Adrenal gland (tissue), 12 donors: ENCODE data around the gene ZC3H7A. TPM values are rescaled to one million over a fixed set of nuclear protein-coding genes. Genes with fewer than 3 reads are reported as not detected.

ENCODE experiments used
- DNase-seq, 7 donors: peaks; one replicate each; pipeline ENCODE4 v3.0.0-alpha.2; 2019 to 2020
- H3K27ac ChIP-seq, 5 donors: fragments of 200-600 bp; sonication (generic) in 4 of 5; 1 replicate in 3 of 5; 2 replicates in 2 of 5; pipeline versions ENCODE4 v1.5.1 to v1.8.0; 2016 to 2020; ENCODE audit warnings: mild to moderate bottlenecking in 1 of 5
- H3K27me3 ChIP-seq: fragments of 200-600 bp; 2 replicates; pipeline ENCODE4 v1.8.0; 2021
- H3K36me3 ChIP-seq, 2 donors: fragments of 200-600 bp; replicated peaks in 1 of 2; 1 replicate in 1 of 2; 2 replicates in 1 of 2; pipeline versions ENCODE4 v1.5.1 to v1.8.0; 2018 to 2022
- H3K4me1 ChIP-seq, 2 donors: fragments of 200-600 bp; replicated peaks in 1 of 2; 1 replicate in 1 of 2; 2 replicates in 1 of 2; pipeline versions ENCODE4 v1.5.1 to v1.8.0; 2018 to 2021
- H3K4me3 ChIP-seq, 4 donors: fragments of 200-600 bp; sonication (generic) in 3 of 4; one replicate each; pipeline ENCODE4 v1.5.1; 2016 to 2018
- H3K9me3 ChIP-seq, 3 donors: fragments of 200-600 bp; sonication (generic) in 1 of 3; replicated peaks in 1 of 3; 1 replicate in 2 of 3; 2 replicates in 1 of 3; pipeline versions ENCODE4 v1.5.1 to v1.8.0; 2016 to 2021
- POLR2A ChIP-seq, 2 donors: fragments of 450-650 bp; IDR thresholded peaks; one replicate each; pipeline ENCODE4 v1.6.1; 2017; ENCODE audit warnings: antibody characterized with exemption in 2 of 2, mild to moderate bottlenecking in 2 of 2, moderate library complexity in 1 of 2
- WGBS, 4 donors: extraction: QIAGEN DNeasy Blood & Tissue Kit in 2 of 4; methylation state at CpG; one replicate each; pipeline versions ENCODE4 v1.1.5 to v1.1.7; 2013 to 2017; 5-methylcytosine and 5-hydroxymethylcytosine counted together
- intact Hi-C, 2 donors: fragments of 100-400 bp; cut with DNase I; formaldehyde crosslinking; loops; one replicate each; pipeline versions ENCODE4 v1.14.1 to v1.15.0; 2022 to 2023
- polyA plus RNA-seq, 3 donors: library from polyadenylated mRNA; stranded (reverse); fragments of 200-250 nt in 2 of 3; fragments of 350-450 nt in 1 of 3; fragmentation: Illumina TruSeq in 1 of 3; extraction: RNeasy Lipid Tissue Mini Kit (QIAGEN cat#74804) in 1 of 3; gene quantifications; one replicate each; pipeline ENCODE4 v1.2.3, GENCODE V29; 2013 to 2014
- total RNA-seq, 9 donors: library from RNA; depleted of rRNA in 4 of 9; stranded (reverse); fragments of >200 nt in 4 of 9; fragments of 120-200 nt in 1 of 9; fragmentation: NEBNext Ultra II Directional in 1 of 9; extraction: Animal tissue kit (Norgen Biotek cat#: 25700) in 1 of 9; gene quantifications; one replicate each; pipeline versions ENCODE4 v1.1.0 to v1.2.4, GENCODE V29; 2013 to 2023
- TF ChIP-seq, protein P1 (sequence below), 6 experiments: fragments of 450-650 bp in 4 of 6; fragments of 200-600 bp in 2 of 6; sonication (generic) in 1 of 6; IDR thresholded peaks; 1 replicate in 5 of 6; 2 replicates in 1 of 6; pipeline versions ENCODE4 v1.5.1 to v1.8.0; 2016 to 2021; ENCODE audit warnings: antibody characterized with exemption in 6 of 6, mild to moderate bottlenecking in 2 of 6, moderate library complexity in 1 of 6
- donor health status: healthy with polysubstance abuse.
- donor health status: Bipolar disorder and iron deficiency.
- donor health status: DM: yes; HTN: yes; CAD: no.
- donor health status: DM: no; HTN: no; CAD: no.
- donor health status: DM: no; HTN: no; CAD: no.
- donor health status: DM: yes; HTN: yes; CAD: no.

ZC3H7A gene
- total and polyA plus RNA-seq, 12 donors = 31.1 to 83.9 (median 43.0) TPM

- intact Hi-C loops = loop anchor here (5.0 to 10.0 kb wide), 3 partner anchors 74 to 322 kb away; no protein-coding TSS in a partner anchor
- Histone ChIP-seq H3K27me3 (no peaks in the 10 kb centered on the region), H3K4me3 (no peak overlapping the region), H3K36me3 (peaks cover 0 to 23% of the 10 kb centered on the region in 2 donors), H3K4me1 (no peaks in the 10 kb centered on the region), H3K9me3 (no peaks in the 10 kb centered on the region), H3K27ac (no peak overlapping the region)
- no peak for DNase-seq
- no peak for TF ChIP-seq POLR2A (IDR thresholded peaks at IDR 0.05)
- TF ChIP-seq, protein P1, sequence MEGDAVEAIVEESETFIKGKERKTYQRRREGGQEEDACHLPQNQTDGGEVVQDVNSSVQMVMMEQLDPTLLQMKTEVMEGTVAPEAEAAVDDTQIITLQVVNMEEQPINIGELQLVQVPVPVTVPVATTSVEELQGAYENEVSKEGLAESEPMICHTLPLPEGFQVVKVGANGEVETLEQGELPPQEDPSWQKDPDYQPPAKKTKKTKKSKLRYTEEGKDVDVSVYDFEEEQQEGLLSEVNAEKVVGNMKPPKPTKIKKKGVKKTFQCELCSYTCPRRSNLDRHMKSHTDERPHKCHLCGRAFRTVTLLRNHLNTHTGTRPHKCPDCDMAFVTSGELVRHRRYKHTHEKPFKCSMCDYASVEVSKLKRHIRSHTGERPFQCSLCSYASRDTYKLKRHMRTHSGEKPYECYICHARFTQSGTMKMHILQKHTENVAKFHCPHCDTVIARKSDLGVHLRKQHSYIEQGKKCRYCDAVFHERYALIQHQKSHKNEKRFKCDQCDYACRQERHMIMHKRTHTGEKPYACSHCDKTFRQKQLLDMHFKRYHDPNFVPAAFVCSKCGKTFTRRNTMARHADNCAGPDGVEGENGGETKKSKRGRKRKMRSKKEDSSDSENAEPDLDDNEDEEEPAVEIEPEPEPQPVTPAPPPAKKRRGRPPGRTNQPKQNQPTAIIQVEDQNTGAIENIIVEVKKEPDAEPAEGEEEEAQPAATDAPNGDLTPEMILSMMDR (IDR thresholded peaks at IDR 0.05) = no peak
Observed at GRCh38 chr16:11719171-11719570, 77.9 kb downstream of the ZC3H7A start.

DNA sequence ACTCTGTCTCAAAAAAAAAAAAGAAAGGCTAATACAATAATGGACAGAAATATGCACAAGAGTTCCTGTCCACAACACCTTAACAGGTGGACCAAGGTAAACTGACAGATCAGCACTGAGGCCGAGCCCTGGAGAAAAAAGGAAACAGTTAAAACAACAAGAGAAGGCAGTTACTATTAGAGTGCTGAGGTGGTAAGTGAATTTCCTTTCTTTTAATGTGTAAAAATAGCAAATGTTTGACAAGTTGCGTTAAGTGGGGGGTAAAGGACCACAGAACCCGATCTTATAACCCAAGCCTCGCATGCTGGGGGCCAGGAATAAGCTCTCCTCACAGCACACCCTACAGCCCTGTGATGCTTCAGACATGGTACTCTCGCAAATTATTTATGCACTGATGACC is 79.2 kb downstream of the ZC3H7A start:
- 66 to 87% (median 82%) methylated on average over 5 of the region's 5 CpGs for WGBS, 4 donors
- intact Hi-C loops = loop anchor here (5.0 to 10.0 kb wide), 3 partner anchors 73 to 321 kb away; no protein-coding TSS in a partner anchor

DNA sequence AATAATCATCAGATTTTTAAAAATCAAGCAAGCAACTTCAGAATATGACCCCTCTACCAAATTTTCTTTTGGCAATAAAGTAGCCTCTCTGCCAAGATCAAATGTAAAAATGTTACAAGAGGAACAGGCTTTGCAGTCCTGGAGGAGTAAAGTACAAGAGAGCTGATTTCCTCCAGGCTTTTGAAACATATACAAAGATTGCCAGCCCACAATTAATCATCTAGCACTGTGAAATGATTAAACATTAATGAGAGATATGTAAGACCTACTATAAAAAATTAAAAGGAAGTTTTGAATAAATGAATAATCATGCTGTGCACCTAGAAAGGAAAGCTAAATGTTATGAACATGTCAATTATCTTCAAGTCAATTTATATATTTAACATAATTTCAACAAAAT is 80.7 kb downstream of the ZC3H7A start:
- TF ChIP-seq POLR2A (IDR thresholded peaks at IDR 0.05) = no peak
- TF ChIP-seq, protein P1 (IDR thresholded peaks at IDR 0.05) = no peak
- H3K27ac ChIP-seq = no peak overlapping the region

More for the DNA sequence above, 79.2 kb downstream of the ZC3H7A start:
- Histone ChIP-seq H3K9me3 (no peaks in the 10 kb centered on the region), H3K4me1 (no peaks in the 10 kb centered on the region), H3K36me3 (peaks cover 0 to 25% of the 10 kb centered on the region in 2 donors), H3K27ac (no peak overlapping the region), H3K27me3 (no peaks in the 10 kb centered on the region), H3K4me3 (no peak overlapping the region)
- DNase-seq = no peak
- TF ChIP-seq, protein P1 (IDR thresholded peaks at IDR 0.05) = no peak
- no peak for TF ChIP-seq POLR2A (IDR thresholded peaks at IDR 0.05)

DNA sequence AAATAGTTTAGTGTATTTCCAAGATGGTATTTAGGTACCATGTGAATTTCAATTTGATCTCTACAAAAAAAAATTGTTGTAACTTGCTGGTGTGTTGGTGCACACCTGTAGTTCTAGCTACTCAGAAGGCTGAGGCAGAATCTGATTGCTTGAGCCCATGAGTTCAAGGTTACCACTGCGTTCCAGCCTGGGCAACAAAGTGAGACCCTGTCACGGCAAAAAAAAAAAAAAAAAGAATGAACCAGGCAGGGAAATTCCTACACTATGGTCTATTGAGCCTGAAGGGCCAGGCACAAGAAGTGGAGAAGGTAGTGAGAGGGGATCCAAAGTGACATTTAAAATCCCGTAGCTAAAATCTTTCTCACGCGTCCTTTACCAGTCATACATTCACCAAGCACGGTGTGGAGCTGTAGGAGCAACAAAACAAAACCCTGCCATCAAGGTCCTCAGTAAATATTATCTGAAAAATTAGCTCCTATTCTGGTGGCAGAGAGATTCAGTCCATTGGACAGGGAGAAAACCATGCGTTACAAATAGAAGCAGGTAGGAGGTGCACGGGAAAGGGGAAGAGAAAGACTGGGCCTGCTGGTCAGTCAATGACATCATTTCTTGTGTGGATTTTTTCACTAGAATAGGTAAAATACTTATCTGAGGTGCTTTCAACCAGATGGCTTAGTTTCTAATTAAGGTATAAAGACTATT is 81.7 kb downstream of the ZC3H7A start:
- DNase-seq = no peak
- intact Hi-C loops = loop anchor here (5.0 to 10.0 kb wide), 3 partner anchors 71 to 318 kb away; no protein-coding TSS in a partner anchor
- Histone ChIP-seq H3K9me3 (no peaks in the 10 kb centered on the region), H3K4me3 (no peak overlapping the region), H3K36me3 (peaks cover 0 to 27% of the 10 kb centered on the region in 2 donors), H3K27ac (no peak overlapping the region), H3K4me1 (peaks cover 0 to 3% of the 10 kb centered on the region in 2 donors), H3K27me3 (no peaks in the 10 kb centered on the region)
- no peak for TF ChIP-seq POLR2A (IDR thresholded peaks at IDR 0.05)
- TF ChIP-seq, protein P1 (IDR thresholded peaks at IDR 0.05) = no peak
- WGBS, 4 donors = 68 to 76% (median 74%) methylated on average over 8 of the region's 8 CpGs

More for the DNA sequence above, 80.7 kb downstream of the ZC3H7A start:
- H3K27me3 ChIP-seq = no peaks in the 10 kb centered on the region
- peaks cover 0 to 27% of the 10 kb centered on the region in 2 donors for H3K36me3 ChIP-seq
- no peak overlapping the region for H3K4me3 ChIP-seq
- no peaks in the 10 kb centered on the region for H3K4me1 ChIP-seq
- intact Hi-C loops = loop anchor here (5.0 to 10.0 kb wide), 3 partner anchors 72 to 319 kb away; no protein-coding TSS in a partner anchor
- no peaks in the 10 kb centered on the region for H3K9me3 ChIP-seq
- DNase-seq = no peak
